Stimulated activated CD8-positive, alpha-beta memory T cell treated with anti-CD3 and anti-CD28 coated beads, Interleukin-7, amount 100 ng/mL, for 24 hours (primary cell): ENCODE results near the gene SNX4.

Experiments
- DNase-seq: peaks from one replicate; pipeline ENCODE4 v3.0.0-alpha.2; 2020; ENCODE audit warnings: low read depth

Gene SNX4

DNA sequence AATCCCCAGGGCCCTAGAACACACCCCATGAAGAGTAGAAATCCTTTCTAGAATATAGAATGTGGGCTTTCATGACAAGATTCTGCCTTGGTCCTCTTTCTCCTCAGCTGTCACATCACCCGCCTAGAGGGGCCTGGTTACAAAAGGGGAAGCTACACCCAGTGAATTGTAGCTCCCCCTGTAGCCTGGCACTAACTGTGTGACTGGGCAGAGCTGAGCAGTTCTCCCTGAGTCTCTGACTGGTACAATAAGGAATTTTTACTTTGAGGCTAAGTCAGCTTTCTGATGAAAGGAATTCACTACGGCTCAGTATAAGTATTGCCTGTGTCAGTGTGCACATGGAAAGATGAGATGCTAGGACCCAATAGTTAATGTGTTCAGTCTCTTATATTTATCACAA is 116.2 kb downstream of the SNX4 start:
- no peak for DNase-seq

DNA sequence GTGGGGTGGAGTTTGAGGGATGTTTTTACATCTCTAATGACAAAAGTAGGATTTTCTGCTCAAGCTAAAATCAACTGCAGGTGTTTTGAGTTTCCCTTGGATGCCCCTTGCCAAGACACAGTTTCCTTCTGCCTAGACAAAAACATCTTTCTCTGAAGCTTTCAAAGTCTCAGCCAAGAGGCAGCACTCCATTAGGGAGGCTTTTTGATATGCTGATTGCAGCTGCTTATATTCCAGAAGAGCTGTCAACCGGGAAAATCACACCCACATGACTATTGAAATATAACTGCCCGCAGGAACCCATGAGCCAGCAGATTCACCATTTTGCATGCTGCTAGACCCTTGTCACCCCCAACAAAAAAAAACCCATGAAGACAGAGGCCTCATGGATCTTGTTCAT is 117.4 kb downstream of the SNX4 start:
- DNase-seq: no peak

DNA sequence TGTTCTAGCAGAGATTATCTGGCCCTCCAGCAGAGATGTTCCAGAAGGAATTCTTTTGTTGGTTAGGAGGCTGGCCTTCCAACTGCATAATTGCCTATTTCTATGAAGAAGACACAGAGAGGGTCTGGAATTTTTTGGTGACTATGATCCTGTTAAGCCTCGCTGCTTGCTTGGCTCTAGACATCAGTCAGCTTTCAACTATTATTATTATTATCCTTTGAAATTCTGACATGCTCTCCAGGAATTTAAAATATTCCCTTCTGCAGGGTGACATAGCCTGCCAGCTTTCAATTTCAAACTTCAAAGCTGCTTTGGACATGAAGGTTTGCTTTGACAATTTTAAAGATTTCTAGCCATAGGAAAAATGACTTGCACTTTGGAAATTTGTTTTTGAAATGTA is 118.6 kb downstream of the SNX4 start:
- DNase-seq: no peak

DNA sequence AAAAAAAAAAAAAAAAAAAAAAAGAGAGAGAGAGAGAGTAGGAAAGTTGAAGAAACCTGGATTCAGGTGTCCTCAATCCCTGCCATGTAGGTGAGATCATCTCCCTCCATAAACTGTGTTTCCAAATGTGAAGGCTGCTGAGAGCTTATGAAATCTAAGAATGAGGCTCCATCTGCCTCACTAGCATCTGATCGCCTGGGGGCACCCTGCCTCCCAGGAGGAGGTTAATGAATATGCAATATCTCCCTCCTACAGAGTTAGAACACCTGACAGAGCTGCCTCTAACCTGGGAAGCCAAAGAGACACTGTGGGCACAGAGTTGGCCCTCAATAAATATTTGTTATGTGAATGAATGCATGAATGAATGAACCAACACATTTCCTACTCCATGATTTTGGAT is 121.0 kb downstream of the SNX4 start:
- no peak for DNase-seq
